ENCODE measurements around the gene ITGA4.

GRCh38 chr2:181420259-181421130 lies 36.7 kb upstream of the ITGA4 start:
- TF ChIP-seq CTCF (IDR thresholded peaks at IDR 0.05) (no peak), HES2 (IDR thresholded peaks at IDR 0.05) (no peak), MYC (IDR thresholded peaks at IDR 0.05; ENCODE audit: borderline replicate concordance, low read length) (no peak), CBX2 (IDR thresholded peaks at IDR 0.05; ENCODE audit: borderline replicate concordance, low read depth) (no peak), REST (IDR thresholded peaks at IDR 0.05) (no peak), HOXA7 (CRISPR knock-in tag; IDR thresholded peaks at IDR 0.05) (no peak)

Data from A549 (cell line).